B cell (primary cell): ENCODE measurements around the gene N4BP2. TPM values are rescaled to one million over a fixed set of nuclear protein-coding genes. Genes with fewer than 3 reads are reported as not detected.

Experiments used
- ATAC-seq: fragments of 200-7000 bp; cut with Tn5 transposase; one replicate; pipeline ENCODE4 v1.10.0; 2021; ENCODE audit warnings: low read depth, mild to moderate bottlenecking, moderate number of reproducible peaks, moderate library complexity
- CTCF ChIA-PET: fragments of 350-600 bp; sonication (Branson Sonifier 250); formaldehyde crosslinking; loops from one replicate; lab custom pipeline; 2021; ENCODE audit warnings: antibody characterized with exemption, inconsistent platforms; lab: Charles Lee
- POLR2A ChIA-PET: fragments of 350-600 bp; sonication (Branson Sonifier 250); formaldehyde crosslinking; loops from one replicate; lab custom pipeline; 2021; ENCODE audit warnings: antibody characterized with exemption; lab: Charles Lee
- DNase-seq: peaks from one replicate; pipeline ENCODE4 v3.0.0; 2013
- H2AFZ ChIP-seq: 2 replicates; pipeline ENCODE4 v1.6.1; 2012; ENCODE audit warnings: mild to moderate bottlenecking, low read depth, low read length; ENCODE audit not compliant: insufficient read depth, poor library complexity, severe bottlenecking
- H3K27ac ChIP-seq, 2 donors: 1 replicate in 1 of 2; 2 replicates in 1 of 2; pipeline ENCODE4 v1.5.1; 2012 to 2013; ENCODE audit warnings: low read length in 2 of 2, mild to moderate bottlenecking in 2 of 2, moderate library complexity in 1 of 2
- H3K27me3 ChIP-seq, 4 experiments: fragments of 200-600 bp in 1 of 4; sonication (generic) in 1 of 4; replicated peaks in 1 of 4; 1 replicate in 2 of 4; 2 replicates in 2 of 4; pipeline versions ENCODE4 v1.6.1 to v1.7.0; 2013 to 2016; ENCODE audit warnings: low read length in 3 of 4, mild to moderate bottlenecking in 2 of 4, mixed read lengths in 1 of 4, moderate library complexity in 1 of 4; ENCODE audit not compliant: insufficient read depth in 4 of 4, control insufficient read depth in 3 of 4; ENCODE audit errors: control extremely low read depth in 1 of 4
- H3K36me3 ChIP-seq, 2 experiments: replicated peaks in 1 of 2; 1 replicate in 1 of 2; 2 replicates in 1 of 2; pipeline versions ENCODE4 v1.6.1 to v1.7.1; 2013; ENCODE audit warnings: low read length in 1 of 2; ENCODE audit not compliant: insufficient read depth in 2 of 2, control insufficient read depth in 1 of 2; ENCODE audit errors: control extremely low read depth in 1 of 2, extremely low read depth in 1 of 2
- H3K4me1 ChIP-seq, 2 donors: fragments of 200-600 bp in 1 of 2; sonication (generic) in 1 of 2; 1 replicate in 1 of 2; 2 replicates in 1 of 2; pipeline versions ENCODE4 v1.5.1 to v1.6.1; 2013 to 2017; ENCODE audit warnings: low read length in 2 of 2; ENCODE audit not compliant: control insufficient read depth in 2 of 2, insufficient read depth in 2 of 2
- H3K4me2 ChIP-seq: replicated peaks from 2 replicates; pipeline ENCODE3; 2012; ENCODE audit warnings: mild to moderate bottlenecking, low read depth, low read length; ENCODE audit not compliant: poor library complexity, severe bottlenecking
- H3K4me3 ChIP-seq, 5 experiments: fragments of 200-600 bp in 1 of 5; sonication (generic) in 1 of 5; 1 replicate in 3 of 5; 2 replicates in 2 of 5; pipeline versions ENCODE4 v1.5.1 to v1.7.0; 2011 to 2016; ENCODE audit warnings: low read length in 4 of 5, mild to moderate bottlenecking in 4 of 5, low read depth in 2 of 5, control low read depth in 1 of 5, moderate library complexity in 1 of 5; ENCODE audit not compliant: insufficient read depth in 1 of 5; ENCODE audit errors: control extremely low read depth in 1 of 5, extremely low read depth in 1 of 5
- H3K79me2 ChIP-seq: fragments of 200-600 bp; sonication (generic); one replicate; pipeline ENCODE4 v1.6.0; 2016; ENCODE audit warnings: low read length; ENCODE audit not compliant: control insufficient read depth, insufficient read depth
- H3K9ac ChIP-seq: fragments of 200-600 bp; sonication (generic); 2 replicates; pipeline ENCODE4 v1.6.1; 2017; ENCODE audit warnings: mild to moderate bottlenecking, low read length, moderate library complexity
- H3K9me3 ChIP-seq, 3 donors: one replicate each; pipeline versions ENCODE4 v1.6.1 to v1.7.1; 2013; ENCODE audit warnings: low read length in 2 of 3; ENCODE audit not compliant: control insufficient read depth in 2 of 3, insufficient read depth in 1 of 3; ENCODE audit errors: control extremely low read depth in 1 of 3
- H4K20me1 ChIP-seq: 2 replicates; pipeline ENCODE4 v1.6.0; 2012; ENCODE audit warnings: mild to moderate bottlenecking, low read length; ENCODE audit not compliant: insufficient read depth, control insufficient read depth, poor library complexity, severe bottlenecking
- H3K27ac Mint-ChIP-seq: one replicate; pipeline ENCODE4 v1.8.0; 2021; ENCODE audit warnings: mixed read lengths
- H3K27me3 Mint-ChIP-seq: one replicate; pipeline ENCODE4 v1.8.0; 2021; ENCODE audit warnings: mixed read lengths
- H3K4me1 Mint-ChIP-seq: one replicate; pipeline ENCODE4 v1.8.0; 2021; ENCODE audit warnings: mixed read lengths
- H3K4me3 Mint-ChIP-seq: one replicate; pipeline ENCODE4 v1.8.0; 2021; ENCODE audit warnings: mixed read lengths
- H3K9me3 Mint-ChIP-seq: one replicate; pipeline ENCODE4 v1.8.0; 2022; ENCODE audit warnings: mixed read lengths; ENCODE audit not compliant: insufficient read depth
- EZH2 ChIP-seq: IDR thresholded peaks from 2 replicates; pipeline ENCODE4 v1.6.1; 2012; ENCODE audit warnings: borderline replicate concordance, low read depth, mild to moderate bottlenecking, moderate library complexity, low read length; ENCODE audit not compliant: insufficient read depth, poor library complexity, severe bottlenecking
- WGBS: methylation state at CpG from one replicate; pipeline ENCODE4 v1.1.5; 2013; ENCODE audit warnings: missing lambda C conversion rate; ENCODE audit not compliant: insufficient coverage; 5-methylcytosine and 5-hydroxymethylcytosine counted together
- intact Hi-C: fragments of 100-400 bp; cut with micrococcal nuclease; formaldehyde crosslinking; loops from one replicate; pipeline ENCODE4 v1.10.0; 2022
- polyA plus RNA-seq: library from polyadenylated mRNA; depleted of rRNA; stranded (reverse); fragments of >200 nt; gene quantifications from 2 replicates; pipeline ENCODE4 v1.2.3, GENCODE V29; 2012
- total RNA-seq, 2 donors: library from RNA; stranded (reverse); fragments of 120-200 nt in 1 of 2; gene quantifications; 1 replicate in 1 of 2; 2 replicates in 1 of 2; pipeline versions ENCODE4 v1.2.3 to v1.2.4, GENCODE V29; 2013 to 2022
- TF ChIP-seq, protein P1 (sequence below): fragments of 200-600 bp; IDR thresholded peaks from one replicate; pipeline ENCODE4 v1.8.0; 2022; ENCODE audit warnings: antibody characterized with exemption, mild to moderate bottlenecking

Gene N4BP2
- total and polyA plus RNA-seq, 2 donors (not counting 1 experiment from before 2014, with no cell fraction given): 2.4 to 12.8 TPM

- H3K9me3 Mint-ChIP-seq: no peaks in the 10 kb centered on the region
- Histone ChIP-seq H3K4me1 (peaks cover 6 to 9% of the 10 kb centered on the region in 2 donors), H3K36me3 (no peaks in the 10 kb centered on the region), H3K9ac (no peak overlapping the region), H3K27ac (no peak overlapping the region), H3K4me2 (no peak overlapping the region), H3K79me2 (peaks cover 10% of the 10 kb centered on the region), H3K9me3 (no peaks in the 10 kb centered on the region), H3K27me3 (no peaks in the 10 kb centered on the region), H3K4me3 (no peak overlapping the region), H2AFZ (no peak overlapping the region), H4K20me1 (no peaks in the 10 kb centered on the region)
- H3K4me1 Mint-ChIP-seq: peaks cover 9% of the 10 kb centered on the region
- ATAC-seq: no peak
- no peak overlapping the region for H3K4me3 Mint-ChIP-seq
- no peak for TF ChIP-seq EZH2
- TF ChIP-seq, protein P1, sequence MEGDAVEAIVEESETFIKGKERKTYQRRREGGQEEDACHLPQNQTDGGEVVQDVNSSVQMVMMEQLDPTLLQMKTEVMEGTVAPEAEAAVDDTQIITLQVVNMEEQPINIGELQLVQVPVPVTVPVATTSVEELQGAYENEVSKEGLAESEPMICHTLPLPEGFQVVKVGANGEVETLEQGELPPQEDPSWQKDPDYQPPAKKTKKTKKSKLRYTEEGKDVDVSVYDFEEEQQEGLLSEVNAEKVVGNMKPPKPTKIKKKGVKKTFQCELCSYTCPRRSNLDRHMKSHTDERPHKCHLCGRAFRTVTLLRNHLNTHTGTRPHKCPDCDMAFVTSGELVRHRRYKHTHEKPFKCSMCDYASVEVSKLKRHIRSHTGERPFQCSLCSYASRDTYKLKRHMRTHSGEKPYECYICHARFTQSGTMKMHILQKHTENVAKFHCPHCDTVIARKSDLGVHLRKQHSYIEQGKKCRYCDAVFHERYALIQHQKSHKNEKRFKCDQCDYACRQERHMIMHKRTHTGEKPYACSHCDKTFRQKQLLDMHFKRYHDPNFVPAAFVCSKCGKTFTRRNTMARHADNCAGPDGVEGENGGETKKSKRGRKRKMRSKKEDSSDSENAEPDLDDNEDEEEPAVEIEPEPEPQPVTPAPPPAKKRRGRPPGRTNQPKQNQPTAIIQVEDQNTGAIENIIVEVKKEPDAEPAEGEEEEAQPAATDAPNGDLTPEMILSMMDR: no peak
- ChIA-PET POLR2A (no interaction called here), CTCF (interaction anchor here (1.6 kb wide), 1 partner anchor 14 kb away, joined by 5 read pairs; no protein-coding TSS in a partner anchor)
- DNase-seq: no peak
- intact Hi-C loops: no loop called here
- no peak overlapping the region for H3K27ac Mint-ChIP-seq
- no peaks in the 10 kb centered on the region for H3K27me3 Mint-ChIP-seq
- WGBS: no CpG with 5 or more reads among the region's 1 CpG
Measured at GRCh38 chr4:40165916-40166315, 109.3 kb downstream of the N4BP2 start.

- Mint-ChIP-seq H3K4me1 (peaks cover 28% of the 10 kb centered on the region), H3K27ac (no peak overlapping the region), H3K4me3 (no peak overlapping the region), H3K9me3 (no peaks in the 10 kb centered on the region), H3K27me3 (no peaks in the 10 kb centered on the region)
- Histone ChIP-seq H3K4me1 (peaks cover 14 to 23% of the 10 kb centered on the region in 2 donors), H4K20me1 (no peaks in the 10 kb centered on the region), H3K27me3 (no peaks in the 10 kb centered on the region), H3K9me3 (no peaks in the 10 kb centered on the region), H3K27ac (no peak overlapping the region), H3K36me3 (no peaks in the 10 kb centered on the region), H2AFZ (no peak overlapping the region), H3K79me2 (peaks cover 22% of the 10 kb centered on the region), H3K4me3 (no peak overlapping the region), H3K4me2 (no peak overlapping the region), H3K9ac (no peak overlapping the region)
- no peak for ATAC-seq
- no peak for DNase-seq
- intact Hi-C loops: no loop called here
- ChIA-PET POLR2A (no interaction called here), CTCF (no interaction called here)
- no peak for TF ChIP-seq EZH2
- TF ChIP-seq, protein P1: no peak
Measured at GRCh38 chr4:40168070-40168469, 111.4 kb downstream of the N4BP2 start.
